K562 (cell line): Measurements from ENCODE around the gene PRPSAP1. TPM values are rescaled to one million over a fixed set of nuclear protein-coding genes. Genes with fewer than 3 reads are reported as not detected.
"Not testable (repeated sequence)": the region's sequence is repeated elsewhere in the genome, so short reads cannot be mapped to it uniquely, and the experiment has no call there.

ENCODE experiments used
- ATAC-seq: fragments of 200-7000 bp; cut with Tn5 transposase; 3 replicates; pipeline ENCODE4 v1.9.1; 2020; ENCODE audit warnings: moderate library complexity
- BruUV-seq: library from RNA; stranded (reverse); fragments of 400-500 nt; replicated peaks from 2 replicates; lab custom pipeline; 2021; lab: Mats Ljungman, UMichigan
- CTCF ChIA-PET: fragments of 300-600 bp; formaldehyde crosslinking; extraction: SDS; loops from one replicate; lab custom pipeline; 2021; ENCODE audit warnings: low intra/inter-chr PET ratio; lab: Yijun Ruan, JAX
- POLR2A ChIA-PET: fragments of 300-600, 350-650 bp; sonication (Branson Sonifier 250); formaldehyde crosslinking; extraction: SDS; loops from one replicate; lab custom pipeline; 2021; ENCODE audit warnings: antibody characterized with exemption, inconsistent platforms; lab: Yijun Ruan, JAX
- DNase-seq, 4 experiments: peaks; one replicate each; pipeline versions ENCODE4 v3.0.0 to v3.0.0-alpha.2; 2011 to 2018; ENCODE audit warnings: low spot score in 3 of 4, mixed read lengths in 3 of 4; ENCODE audit errors: extremely low read depth in 1 of 4
- FAIRE-seq: peaks from 2 replicates; lab custom pipeline; 2011; peaks lifted over from hg19 to GRCh38; lab: Jason Lieb, UNC
- H2AFZ ChIP-seq: 2 replicates; pipeline ENCODE4 v1.6.0; 2011; ENCODE audit warnings: low read depth, low read length, control low read depth, inconsistent platforms
- H3K27ac ChIP-seq: fragments of 200-600 bp; 3 replicates; pipeline ENCODE4 v1.8.0; 2011; ENCODE audit warnings: low read depth, mild to moderate bottlenecking, control low read depth, inconsistent platforms, low read length, moderate library complexity, mixed read lengths; ENCODE audit errors: extremely low read depth
- H3K27me3 ChIP-seq, 2 experiments: fragments of 300-600 bp in 1 of 2; 2 replicates in 1 of 2; 3 replicates in 1 of 2; pipeline versions ENCODE4 v1.6.0 to v1.8.0; 2011; ENCODE audit warnings: inconsistent platforms in 2 of 2, low read length in 2 of 2, mild to moderate bottlenecking in 1 of 2, mixed read lengths in 1 of 2, moderate library complexity in 1 of 2; ENCODE audit not compliant: control insufficient read depth in 2 of 2, insufficient read depth in 2 of 2
- H3K36me3 ChIP-seq: fragments of 300-600 bp; 3 replicates; pipeline ENCODE4 v1.8.0; 2011; ENCODE audit warnings: mild to moderate bottlenecking, low read length, inconsistent platforms; ENCODE audit not compliant: control insufficient read depth, insufficient read depth
- H3K4me1 ChIP-seq, 2 experiments: fragments of 200-600 bp in 1 of 2; replicated peaks in 1 of 2; 2 replicates in 1 of 2; 3 replicates in 1 of 2; pipeline versions ENCODE4 v1.5.1 to v1.8.0; 2011; ENCODE audit warnings: inconsistent platforms in 2 of 2, low read length in 2 of 2, mild to moderate bottlenecking in 1 of 2, mixed read lengths in 1 of 2, moderate library complexity in 1 of 2; ENCODE audit not compliant: control insufficient read depth in 2 of 2, insufficient read depth in 2 of 2
- H3K4me2 ChIP-seq: 2 replicates; pipeline ENCODE4 v1.6.1; 2011; ENCODE audit warnings: low read length, control low read depth, inconsistent platforms, mixed read lengths; ENCODE audit not compliant: insufficient read depth
- H3K4me3 ChIP-seq: fragments of 200-600 bp; sonication (generic), shearing (Covaris generic); 2 replicates; pipeline ENCODE4 v1.5.1; 2016; ENCODE audit warnings: control low read depth, inconsistent platforms
- H3K79me2 ChIP-seq: fragments of 200-600 bp; 3 replicates; pipeline ENCODE4 v1.8.0; 2011; ENCODE audit warnings: low read length, inconsistent platforms; ENCODE audit not compliant: control insufficient read depth, insufficient read depth
- H3K9ac ChIP-seq, 2 experiments: 2 replicates each; pipeline versions ENCODE4 v1.6.0 to v1.6.1; 2011; ENCODE audit warnings: low read depth in 2 of 2, low read length in 2 of 2, control low read depth in 1 of 2, inconsistent platforms in 1 of 2, mild to moderate bottlenecking in 1 of 2, mixed read lengths in 1 of 2; ENCODE audit not compliant: insufficient read depth in 1 of 2
- H3K9me1 ChIP-seq: one replicate; pipeline ENCODE4 v1.6.0; 2011; ENCODE audit warnings: inconsistent platforms, mild to moderate bottlenecking, low read length, moderate library complexity; ENCODE audit not compliant: control insufficient read depth, insufficient read depth
- H3K9me3 ChIP-seq: replicated peaks from 2 replicates; pipeline ENCODE4 v1.5.1; 2011; ENCODE audit warnings: low read depth, low read length, inconsistent platforms; ENCODE audit not compliant: control insufficient read depth, insufficient read depth
- H4K20me1 ChIP-seq: replicated peaks from 2 replicates; pipeline ENCODE4 v1.6.1; 2011; ENCODE audit warnings: low read length, inconsistent platforms, mixed read lengths; ENCODE audit not compliant: control insufficient read depth, insufficient read depth
- CEBPB ChIP-seq: fragments of 450-650 bp; IDR thresholded peaks from 2 replicates; pipeline ENCODE4 v1.6.1; 2016; ENCODE audit warnings: missing genetic modification characterization, missing compliant biosample characterization
- HDAC1 ChIP-seq, 2 experiments: fragments of 450-650 bp; IDR thresholded peaks; 2 replicates each; pipeline ENCODE4 v1.6.1; 2016 to 2017; ENCODE audit warnings: inconsistent platforms in 1 of 2, mild to moderate bottlenecking in 1 of 2, moderate library complexity in 1 of 2
- TCF7 ChIP-seq: sonication (generic); IDR thresholded peaks from 2 replicates; pipeline ENCODE4 v1.6.1; 2016; ENCODE audit warnings: antibody characterized with exemption, borderline replicate concordance
- ZNF511 ChIP-seq: sonication (generic); formaldehyde crosslinking; IDR thresholded peaks from 2 replicates; pipeline ENCODE4 v1.8.0; 2022; ENCODE audit warnings: mild to moderate bottlenecking, missing genetic modification reagents
- WGBS: fragments of 100-300 bp; shearing (Covaris generic); methylation state at CpG from one replicate; pipeline ENCODE4 v1.1.6; 2016; ENCODE audit warnings: low coverage, mixed read lengths; ENCODE audit not compliant: insufficient coverage; ENCODE audit errors: missing lambda C conversion rate; 5-methylcytosine and 5-hydroxymethylcytosine counted together
- in situ Hi-C: fragments of 300-500 bp; cut with MboI; formaldehyde crosslinking; loops from 4 replicates; pipeline ENCODE4 v1.15.0; 2018; ENCODE audit warnings: inconsistent platforms, mixed read lengths
- intact Hi-C: fragments of 100-400 bp; cut with micrococcal nuclease; formaldehyde crosslinking; loops from 2 replicates; pipeline ENCODE4 v1.14.2; 2022
- polyA plus RNA-seq, 8 experiments: library from polyadenylated mRNA; depleted of rRNA in 4 of 8; stranded (reverse) in 5 of 8; unstranded in 3 of 8; fragments of >200 nt; fragmentation: Nextera tagmentation in 2 of 8; fragmentation: Illumina TruSeq in 1 of 8; extraction: Ambion mirVana in 2 of 8; extraction: Trizol in 1 of 8; gene quantifications; 2 replicates each; pipeline versions ENCODE4 v1.2.1 to v1.2.3, GENCODE V29; 2011 to 2014; ENCODE audit warnings: inconsistent platforms in 1 of 8, missing spikeins in 1 of 8
- total RNA-seq, 7 experiments: library from RNA; depleted of rRNA in 6 of 7; stranded (reverse); fragments of >200 nt in 6 of 7; fragmentation: Illumina TruSeq in 2 of 7; extraction: Trizol in 2 of 7; gene quantifications; 2 replicates each; pipeline versions ENCODE4 v1.2.1 to v1.2.3, GENCODE V29; 2011 to 2021; ENCODE audit warnings: low replicate concordance in 1 of 7

Gene PRPSAP1
- total and polyA plus RNA-seq, 9 of the 15 experiments (the other 6 are each of a cell fraction or from before 2014, with no cell fraction given), result 21.9 to 77.1 (median 40.8) TPM

- TF ChIP-seq TCF7, result no peak
- no peak for TF ChIP-seq ZNF511
- 0 out of 2 replicates have a peak, but pooled peaks have one; percentile 32 for TF ChIP-seq CEBPB (tag)
- TF ChIP-seq HDAC1 (IDR thresholded peaks at IDR 0.05), result no peak
- WGBS, result 98% methylated on average over 5 of the region's 5 CpGs
- H3K27me3 ChIP-seq, result no peaks in the 10 kb centered on the region
- H3K36me3 ChIP-seq, result peaks cover 22% of the 10 kb centered on the region
- no TSS peak for BruUV-seq
- POLR2A ChIA-PET, result interaction anchor here (0.7 kb wide), 1 partner anchor 335 kb away, joined by 3 read pairs; no protein-coding TSS in a partner anchor
- H3K4me1 ChIP-seq, result peaks cover 22 to 36% of the 10 kb centered on the region in 2 experiments; a peak in 4 of 5 replicates
- ATAC-seq (no peak), FAIRE-seq (no peak), DNase-seq (no peak)
- no peak overlapping the region for H3K4me2 ChIP-seq
- peaks cover 22% of the 10 kb centered on the region for H3K79me2 ChIP-seq
- H3K9me1 ChIP-seq, result no peaks in the 10 kb centered on the region
- intact Hi-C loops, result no loop called here
- in situ Hi-C loops, result no loop called here
- no peaks in the 10 kb centered on the region; the same call in 1 of the 2 replicates for H3K9me3 ChIP-seq
- CTCF ChIA-PET, result no interaction called here
- no peak overlapping the region for H3K9ac ChIP-seq
- H3K4me3 ChIP-seq, result no peak overlapping the region
- no peak overlapping the region for H2AFZ ChIP-seq
- H3K27ac ChIP-seq, result no peak overlapping the region
- H4K20me1 ChIP-seq, result no peaks in the 10 kb centered on the region
These were observed 3.3 kb downstream of the PRPSAP1 start for GRCh38 chr17:76350463-76350862.

GRCh38 chr17:76346936-76347335 is 6.8 kb downstream of the PRPSAP1 start:
- Histone ChIP-seq H3K36me3 (peaks cover 44% of the 10 kb centered on the region), H3K4me1 (peaks cover 7 to 17% of the 10 kb centered on the region in 2 experiments; a peak in 4 of 5 replicates)
- CTCF ChIA-PET, result interaction anchor here (0.6 kb wide), 1 partner anchor 12 kb away, joined by 4 read pairs; no protein-coding TSS in a partner anchor
- H2AFZ ChIP-seq, H3K27me3 ChIP-seq, ATAC-seq, H4K20me1 ChIP-seq, BruUV-seq, H3K79me2 ChIP-seq, H3K9me3 ChIP-seq, DNase-seq, H3K27ac ChIP-seq, H3K4me2 ChIP-seq, intact Hi-C loops, H3K9me1 ChIP-seq, H3K9ac ChIP-seq, POLR2A ChIA-PET, H3K4me3 ChIP-seq, FAIRE-seq, in situ Hi-C loops: not testable (repeated sequence)
- WGBS, result 98% methylated on average over 7 of the region's 11 CpGs
